Measurements from ENCODE around the gene TNFSF12. TPM values are rescaled to one million over a fixed set of nuclear protein-coding genes. Genes with fewer than 3 reads are reported as not detected.

The TNFSF12 gene
- total and polyA plus RNA-seq, 7 donors: 10.2 to 23.4 (median 14.4) TPM

DNA sequence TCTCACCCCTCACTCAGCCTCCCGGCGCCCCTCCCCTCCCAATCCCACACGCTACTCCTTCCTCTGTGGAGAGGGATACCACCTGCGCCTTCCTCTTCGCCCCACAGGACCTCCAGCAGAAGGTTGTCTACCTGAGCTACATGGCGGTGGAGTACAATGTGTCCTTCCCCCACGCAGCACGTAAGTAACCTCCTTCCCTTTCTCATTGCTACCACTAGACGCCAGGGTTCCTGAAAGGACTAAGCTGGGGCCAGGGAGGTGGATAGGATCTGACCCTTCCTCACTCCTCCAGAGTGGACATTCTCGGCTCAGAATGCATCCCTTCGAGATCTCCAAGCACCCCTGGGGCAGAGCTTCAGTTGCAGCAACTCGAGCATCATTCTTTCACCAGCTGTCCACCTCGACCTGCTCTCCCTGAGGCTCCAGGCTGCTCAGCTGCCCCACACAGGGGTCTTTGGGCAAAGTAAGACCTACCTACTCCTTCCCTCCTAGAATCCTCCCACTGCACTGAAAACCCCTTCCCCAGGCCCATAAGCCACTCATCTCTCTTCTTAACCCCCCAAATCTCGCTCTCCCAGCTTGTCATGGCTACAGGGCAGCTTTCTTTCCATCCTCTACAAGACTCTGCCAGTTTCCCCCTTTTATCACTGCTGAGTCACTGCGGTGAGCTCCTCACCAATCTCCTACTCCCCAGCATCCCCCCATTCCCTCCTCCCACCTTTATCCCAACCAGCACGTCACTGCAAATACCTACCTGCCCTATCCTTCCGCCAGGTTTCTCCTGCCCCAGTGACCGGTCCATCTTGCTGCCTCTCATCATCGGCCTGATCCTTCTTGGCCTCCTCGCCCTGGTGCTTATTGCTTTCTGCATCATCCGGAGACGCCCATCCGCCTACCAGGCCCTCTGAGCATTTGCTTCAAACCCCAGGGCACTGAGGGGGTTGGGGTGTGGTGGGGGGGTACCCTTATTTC lies 32.0 kb downstream of the TNFSF12 start:
- Histone ChIP-seq H3K4me3 (peak overlapping the region; percentile 41), H3K9me3 (no peaks in the 10 kb centered on the region), H3K4me1 (peaks cover 59% of the 10 kb centered on the region), H3K27me3 (ENCODE audit: insufficient read depth in 3 of 3, low read length in 2 of 3) (no peaks in the 10 kb centered on the region), H3K27ac (peak overlapping the region; percentile 89), H3K36me3 (ENCODE audit: insufficient read depth in 1 of 2, low read depth in 1 of 2) (peaks cover 10 to 33% of the 10 kb centered on the region in 2 donors)
- 81 to 88% (median 83%) methylated on average over 21 to 23 of the region's 23 CpGs for WGBS, 3 donors
- TF ChIP-seq, protein P1, sequence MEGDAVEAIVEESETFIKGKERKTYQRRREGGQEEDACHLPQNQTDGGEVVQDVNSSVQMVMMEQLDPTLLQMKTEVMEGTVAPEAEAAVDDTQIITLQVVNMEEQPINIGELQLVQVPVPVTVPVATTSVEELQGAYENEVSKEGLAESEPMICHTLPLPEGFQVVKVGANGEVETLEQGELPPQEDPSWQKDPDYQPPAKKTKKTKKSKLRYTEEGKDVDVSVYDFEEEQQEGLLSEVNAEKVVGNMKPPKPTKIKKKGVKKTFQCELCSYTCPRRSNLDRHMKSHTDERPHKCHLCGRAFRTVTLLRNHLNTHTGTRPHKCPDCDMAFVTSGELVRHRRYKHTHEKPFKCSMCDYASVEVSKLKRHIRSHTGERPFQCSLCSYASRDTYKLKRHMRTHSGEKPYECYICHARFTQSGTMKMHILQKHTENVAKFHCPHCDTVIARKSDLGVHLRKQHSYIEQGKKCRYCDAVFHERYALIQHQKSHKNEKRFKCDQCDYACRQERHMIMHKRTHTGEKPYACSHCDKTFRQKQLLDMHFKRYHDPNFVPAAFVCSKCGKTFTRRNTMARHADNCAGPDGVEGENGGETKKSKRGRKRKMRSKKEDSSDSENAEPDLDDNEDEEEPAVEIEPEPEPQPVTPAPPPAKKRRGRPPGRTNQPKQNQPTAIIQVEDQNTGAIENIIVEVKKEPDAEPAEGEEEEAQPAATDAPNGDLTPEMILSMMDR (IDR thresholded peaks at IDR 0.05): no peak
- intact Hi-C loops (cut with DNase I): loop anchor here in 1 of 2 donors (5.0 to 10.0 kb wide), 2 partner anchors 106 to 346 kb away; partner anchors contain the start of genes DVL2, PHF23, TP53 and WRAP53
- ATAC-seq: no peak
- no peak for DNase-seq

DNA sequence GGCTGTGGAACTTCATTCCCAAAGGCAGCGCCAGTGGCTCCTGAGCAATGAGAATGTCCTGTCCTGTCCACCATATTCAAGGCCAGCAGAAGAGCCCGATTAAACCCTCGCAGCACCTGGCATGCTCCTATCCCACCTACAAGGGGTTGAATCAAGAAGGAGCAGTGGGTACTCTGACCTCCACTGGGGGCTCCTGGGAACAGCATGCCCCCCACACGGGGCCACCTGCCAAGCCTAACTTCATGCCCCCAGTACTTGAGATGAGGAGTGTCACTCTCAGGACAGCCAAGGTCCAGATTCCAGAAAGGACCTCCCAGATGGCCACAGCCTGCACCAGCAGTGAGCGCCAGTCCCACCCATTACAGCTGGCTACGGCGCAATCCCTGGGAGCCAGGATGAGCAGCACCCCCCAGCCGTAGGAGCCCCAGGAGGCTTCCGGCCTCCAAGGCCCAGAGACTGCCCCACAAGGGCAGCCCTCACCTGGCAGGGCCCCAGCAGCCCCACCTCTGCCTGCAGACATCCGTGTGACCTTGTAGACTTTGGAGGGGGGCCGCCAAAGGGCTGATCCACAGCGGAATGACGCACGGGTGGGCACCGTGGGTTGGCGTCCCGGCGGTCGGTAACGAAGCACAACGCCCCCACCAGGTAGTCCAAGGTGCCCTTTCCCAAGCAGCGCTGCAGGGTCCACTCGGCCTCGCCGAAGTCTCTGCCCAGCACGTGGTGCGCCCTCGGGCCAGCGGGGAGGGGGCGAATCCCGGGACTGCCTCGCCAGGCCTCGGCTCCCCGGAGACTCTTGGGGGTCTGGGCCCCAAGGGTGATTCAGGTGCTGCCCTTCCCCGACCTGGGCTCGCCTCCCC lies 33.8 kb downstream of the TNFSF12 start:
- ATAC-seq: no peak
- peaks cover 45% of the 10 kb centered on the region for H3K4me1 ChIP-seq
- intact Hi-C loops (cut with DNase I): loop anchor here in 1 of 2 donors (5.0 to 10.0 kb wide), 2 partner anchors 105 to 348 kb away; partner anchors contain the start of genes DVL2, PHF23, TP53 and WRAP53
- peak overlapping the region; percentile 89 for H3K27ac ChIP-seq
- TF ChIP-seq, protein P1 (IDR thresholded peaks at IDR 0.05): no peak
- peak overlapping the region; percentile 78 for H3K4me3 ChIP-seq
- no peaks in the 10 kb centered on the region for H3K27me3 ChIP-seq (ENCODE audit: insufficient read depth in 3 of 3, low read length in 2 of 3)
- peak; percentile 48 to 75 for DNase-seq
- H3K9me3 ChIP-seq: no peaks in the 10 kb centered on the region
- 83 to 86% (median 85%) methylated on average over 34 to 36 of the region's 36 CpGs for WGBS, 3 donors
- H3K36me3 ChIP-seq (ENCODE audit: insufficient read depth in 1 of 2, low read depth in 1 of 2): peaks cover 4 to 32% of the 10 kb centered on the region in 2 donors

DNA sequence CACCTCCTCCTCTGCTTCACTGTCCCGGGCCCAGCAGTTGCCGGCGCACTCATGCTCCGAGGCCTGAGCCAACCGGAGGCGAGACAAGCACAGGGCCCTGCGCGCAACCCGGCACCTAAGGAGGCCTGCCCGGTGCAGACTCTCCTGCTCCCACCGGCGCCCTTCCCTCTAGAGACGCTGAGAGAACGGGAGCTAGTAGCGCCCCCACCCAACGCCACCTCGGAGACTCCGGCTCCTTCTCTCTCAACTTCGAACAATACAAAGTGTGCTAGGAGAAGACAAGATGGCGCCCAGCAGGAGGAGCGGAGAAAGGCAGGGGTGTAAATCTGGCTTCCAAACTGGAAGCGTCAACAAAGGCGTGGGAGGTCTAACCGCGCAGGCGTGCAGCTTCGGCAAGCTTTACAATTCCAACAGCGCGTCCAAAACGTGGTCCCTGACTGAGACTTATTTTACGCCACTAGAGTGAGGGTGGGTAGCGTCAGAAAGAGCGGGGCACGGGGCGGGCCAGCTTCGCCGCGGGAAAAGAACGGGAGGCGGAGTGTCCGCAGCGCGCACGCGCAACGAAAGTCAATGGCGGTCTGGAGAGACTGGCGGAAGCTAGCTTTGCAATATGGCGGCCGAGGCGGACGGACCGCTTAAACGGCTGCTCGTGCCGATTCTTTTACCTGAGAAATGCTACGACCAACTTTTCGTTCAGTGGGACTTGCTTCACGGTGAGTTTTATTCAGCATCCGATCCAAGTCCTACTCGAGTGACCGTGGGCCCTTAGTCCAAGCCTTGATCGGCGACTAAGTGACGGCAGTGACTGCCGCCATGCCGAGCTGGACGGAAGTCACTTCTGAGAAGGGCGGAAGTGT lies 34.6 kb downstream of the TNFSF12 start, which contains the start of gene MPDU1:
Gene MPDU1 (plus strand): TSS at position 600 of the 857 bp plus-strand sequence. CDS start 11 bp downstream, at position 611.
- peak; percentile 81 to 87 (median 82) for ATAC-seq
- Histone ChIP-seq H3K27ac (peak within 1 kb of the TSS; percentile 89), H3K9me3 (no peaks in the 10 kb centered on the region), H3K36me3 (ENCODE audit: insufficient read depth in 1 of 2, low read depth in 1 of 2) (peaks cover 0 to 32% of the 10 kb centered on the region in 2 donors), H3K27me3 (ENCODE audit: insufficient read depth in 3 of 3, low read length in 2 of 3) (no peaks in the 10 kb centered on the region), H3K4me1 (peaks cover 42% of the 10 kb centered on the region), H3K4me3 (peak within 1 kb of the TSS; percentile 78)
- peak; percentile 98 to 99 for DNase-seq
- WGBS, 3 donors: 13 to 15% (median 13%) methylated on average over 67 to 69 of the region's 69 CpGs
- intact Hi-C loops (cut with DNase I): loop anchor here in 1 of 2 donors (5.0 to 10.0 kb wide), 2 partner anchors 104 to 349 kb away; partner anchors contain the start of genes DVL2, PHF23, TP53 and WRAP53
- TF ChIP-seq, protein P1 (IDR thresholded peaks at IDR 0.05): no peak

All from psoas muscle (tissue), 8 donors.